ENCODE data around the gene ALKBH6. TPM values are rescaled to one million over a fixed set of nuclear protein-coding genes. Genes with fewer than 3 reads are reported as not detected.

ALKBH6 gene
- total and polyA plus RNA-seq, 2 of the 13 experiments (the other 11 are each of a cell fraction or from before 2014, with no cell fraction given): 13.7 to 18.1 TPM

GRCh38 chr19:35963514-35963913 lies 50.5 kb downstream of the ALKBH6 start (continued):
- TF ChIP-seq AKNA (CRISPR knock-in tag; IDR thresholded peaks at IDR 0.05; ENCODE audit: borderline replicate concordance): 0 out of 2 replicates have a peak, but pooled peaks have one; percentile 87
- TF ChIP-seq BRF2 (CRISPR knock-in tag; IDR thresholded peaks at IDR 0.05): no peak
- TF ChIP-seq ZNF326 (CRISPR knock-in tag; IDR thresholded peaks at IDR 0.05; ENCODE audit: borderline replicate concordance): no peak
- TF ChIP-seq TSC22D2 (CRISPR knock-in tag; IDR thresholded peaks at IDR 0.05; ENCODE audit: borderline replicate concordance): peak; percentile 95
- no peak for TF ChIP-seq ZNF407 (CRISPR knock-in tag; IDR thresholded peaks at IDR 0.05; ENCODE audit: not compliant biosample characterization)
- peak; percentile 85; the same call in 1 of the 2 replicates for TF ChIP-seq AHR (CRISPR knock-in tag; IDR thresholded peaks at IDR 0.05)
- 0 out of 2 replicates have a peak, but pooled peaks have one; percentile 86 for TF ChIP-seq TMF1 (CRISPR knock-in tag; IDR thresholded peaks at IDR 0.05; ENCODE audit: low read depth)
- TF ChIP-seq SAP130 (CRISPR knock-in tag; IDR thresholded peaks at IDR 0.05; ENCODE audit: low read depth): peak; percentile 86
- no peak for TF ChIP-seq GMEB1 (CRISPR knock-in tag; IDR thresholded peaks at IDR 0.05; ENCODE audit: borderline replicate concordance)
- TF ChIP-seq MYC (CRISPR knock-in tag; IDR thresholded peaks at IDR 0.05; ENCODE audit: borderline replicate concordance): peak; percentile 37; the same call in 1 of the 2 replicates
- TF ChIP-seq ZNF737 (CRISPR knock-in tag; IDR thresholded peaks at IDR 0.05; ENCODE audit: borderline replicate concordance): 0 out of 2 replicates have a peak, but pooled peaks have one; percentile 51
- no peak for TF ChIP-seq ELF4 (CRISPR knock-in tag; IDR thresholded peaks at IDR 0.05; ENCODE audit: borderline replicate concordance)
- no peak for TF ChIP-seq ZNF572 (CRISPR knock-in tag; IDR thresholded peaks at IDR 0.05)

Data from HepG2 (cell line).